NCI-H510A (cell line): ENCODE data around the gene KRT34.
A peak's percentile ranks its signal among the peaks of the same experiment; 100 is the strongest.
"Not testable (repeated sequence)": the region's sequence is repeated elsewhere in the genome, so short reads cannot be mapped to it uniquely, and the experiment has no call there.

Experiments used
- DNase-seq: peaks from one replicate; lab custom pipeline; 2025; lab: John Stamatoyannopoulos, UW

Gene KRT34

DNA sequence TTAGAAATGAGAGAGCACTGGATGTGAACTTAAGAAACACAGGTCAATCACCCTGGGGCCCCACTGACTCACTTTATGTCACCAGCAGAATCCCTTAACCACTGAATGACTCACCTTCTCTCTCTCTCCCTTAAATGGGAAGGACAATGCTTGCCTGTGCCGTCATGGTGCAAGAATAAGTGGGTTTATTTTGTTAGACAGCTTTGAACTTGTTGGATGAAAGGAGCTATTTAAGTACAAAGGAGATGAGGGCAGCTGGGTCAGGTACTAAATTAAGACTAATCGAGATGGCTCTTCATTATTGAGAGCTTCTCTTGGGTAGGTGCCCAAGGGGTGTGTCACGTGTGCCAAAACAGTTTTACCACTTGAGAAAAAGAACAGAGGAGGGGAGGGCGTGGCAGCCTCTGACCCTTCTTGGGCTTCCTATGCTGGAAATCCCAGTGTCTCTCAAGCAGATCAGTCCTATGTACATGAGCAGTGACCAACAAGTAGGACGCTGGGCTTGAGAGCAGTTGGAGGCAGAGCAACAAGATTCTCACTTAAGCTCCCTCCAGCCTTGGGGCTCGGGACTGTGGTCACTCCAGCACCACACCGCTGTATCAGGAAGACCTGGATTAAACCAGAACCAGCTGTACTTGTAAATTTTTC lies 22.0 kb upstream of the KRT34 start:
- DNase-seq, result peak; percentile 72

GRCh38 chr17:41403404-41404023 lies 21.4 kb upstream of the KRT34 start:
- no peak for DNase-seq

GRCh38 chr17:41402161-41402560 lies 20.1 kb upstream of the KRT34 start:
- no peak for DNase-seq

- no peak for DNase-seq
Measured at GRCh38 chr17:41396996-41397660, 15.0 kb upstream of the KRT34 start, which contains the start of gene KRT31. KRT31 (minus strand) TSS chr17:41397608; CDS start chr17:41397539, 69 bp downstream.

GRCh38 chr17:41396340-41396739 lies 14.2 kb upstream of the KRT34 start:
- no peak for DNase-seq

DNA sequence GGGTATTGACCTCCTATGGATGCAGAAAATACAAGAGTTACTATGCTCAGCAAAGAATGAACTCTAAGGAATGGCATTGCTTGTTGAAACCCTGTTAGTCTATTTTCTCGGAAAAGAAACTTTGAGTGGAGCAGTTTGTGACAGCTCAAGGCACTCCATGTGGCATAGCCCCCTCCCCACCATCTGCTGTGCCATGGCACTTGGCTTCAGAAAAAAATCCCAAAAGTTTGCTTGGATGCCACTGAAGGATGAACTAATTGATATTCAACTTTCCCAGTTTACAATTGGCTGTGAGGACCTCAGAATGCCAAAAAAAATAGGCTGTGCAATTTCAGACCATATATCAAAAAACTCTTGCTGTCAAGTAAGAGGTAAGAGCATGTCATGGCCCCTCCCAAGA lies 13.5 kb upstream of the KRT34 start:
- DNase-seq, result no peak

- not testable (repeated sequence) for DNase-seq
Measured at GRCh38 chr17:41395044-41395443, 12.9 kb upstream of the KRT34 start.

DNA sequence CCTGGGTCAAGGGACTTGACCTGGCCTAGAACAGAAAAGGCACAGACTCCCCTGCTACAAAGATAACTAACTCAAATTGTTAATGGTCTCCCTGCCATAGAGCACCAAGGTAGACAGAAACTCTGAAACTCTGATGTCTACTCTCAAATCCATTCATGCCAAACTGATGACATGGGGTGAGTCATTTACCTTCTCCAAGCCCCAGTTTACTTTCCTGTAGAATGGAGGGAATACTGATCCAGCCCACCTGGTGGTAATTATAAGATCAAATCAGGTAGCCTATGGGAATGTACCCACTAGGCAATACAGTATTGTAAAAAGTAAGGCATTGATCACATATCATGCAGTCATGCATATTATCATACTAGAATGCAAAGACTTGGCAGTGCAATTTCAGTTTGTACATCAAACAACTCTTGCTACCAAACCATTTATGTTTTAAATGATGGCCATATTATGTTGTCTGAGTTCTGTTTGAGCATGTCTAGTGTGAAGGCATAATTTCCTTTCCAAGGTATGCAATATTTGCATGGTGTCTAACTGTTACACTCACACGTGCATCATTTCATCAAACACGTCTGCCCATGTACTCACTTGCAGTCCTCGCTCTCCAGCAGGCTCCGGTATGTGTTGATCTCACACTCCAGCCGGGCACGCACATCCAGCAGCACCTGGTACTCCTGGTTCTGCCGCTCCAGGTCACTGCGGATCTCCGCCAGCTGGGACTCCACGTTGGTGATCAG lies 12.3 kb upstream of the KRT34 start:
- DNase-seq, result no peak

DNA sequence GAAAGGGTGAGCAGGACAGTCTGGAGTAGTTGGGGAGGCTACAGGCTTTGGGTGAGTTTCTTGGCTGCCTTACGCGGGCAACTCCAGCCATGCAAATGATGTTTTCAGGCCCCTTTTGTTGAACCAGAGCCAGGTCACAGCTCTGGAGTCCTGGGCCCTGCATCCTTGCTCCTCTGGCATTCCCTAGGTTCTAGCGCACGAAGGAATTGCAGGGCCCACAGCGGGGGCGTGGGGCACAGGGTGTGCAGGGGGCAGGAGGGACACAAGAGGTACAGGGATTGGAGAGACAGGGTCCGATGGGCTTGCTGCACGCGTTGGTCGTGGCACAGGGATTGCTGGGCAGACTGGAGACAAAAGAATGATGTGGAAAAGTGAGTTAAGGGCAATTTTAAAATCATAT lies 11.7 kb upstream of the KRT34 start:
- no peak for DNase-seq

GRCh38 chr17:41393294-41393693 lies 11.2 kb upstream of the KRT34 start:
- DNase-seq, result no peak

- DNase-seq, result no peak
Measured at GRCh38 chr17:41392278-41392677, 10.2 kb upstream of the KRT34 start.

DNA sequence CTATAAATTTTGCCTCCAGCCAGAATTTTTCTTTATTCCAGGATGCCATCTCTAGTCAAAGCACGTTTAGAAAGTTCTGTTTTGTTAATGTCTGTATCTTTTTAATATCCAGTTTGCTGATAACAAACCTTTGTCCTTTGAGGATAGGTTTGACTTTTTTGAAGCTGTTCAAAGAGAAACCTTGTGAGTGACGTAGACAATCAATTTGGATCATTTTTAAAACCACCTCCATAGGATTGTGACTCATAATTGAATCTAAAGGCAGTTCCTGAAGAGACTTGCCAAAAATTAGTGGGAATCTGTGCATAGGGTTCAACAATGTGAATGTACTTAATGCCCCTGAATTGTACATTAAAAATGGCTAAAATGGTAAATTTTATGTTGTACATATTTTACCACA lies 9.4 kb upstream of the KRT34 start:
- no peak for DNase-seq

- DNase-seq, result no peak
Measured at GRCh38 chr17:41390411-41390938, 8.4 kb upstream of the KRT34 start.

- DNase-seq, result no peak
Measured at GRCh38 chr17:41387670-41388069, 5.6 kb upstream of the KRT34 start.

DNA sequence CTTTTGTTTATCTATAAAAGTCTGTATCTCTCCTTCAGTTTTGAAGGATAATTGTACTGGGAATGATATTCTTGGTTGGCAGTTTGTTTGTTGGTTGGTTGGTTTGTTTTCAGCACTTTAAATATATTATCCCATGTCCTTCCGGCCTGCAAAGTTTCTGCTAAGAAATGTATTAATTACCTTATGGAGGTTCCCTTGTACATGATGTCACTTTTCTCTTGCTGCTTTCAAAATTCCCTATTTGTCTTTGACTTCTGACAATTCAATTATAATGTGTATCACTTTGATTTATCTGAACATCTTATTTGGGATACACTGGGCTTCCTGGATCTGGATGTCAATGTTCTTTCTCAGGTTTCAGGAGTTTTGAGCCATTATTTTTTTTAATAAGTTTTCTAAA lies 4.1 kb upstream of the KRT34 start:
- no peak for DNase-seq

DNA sequence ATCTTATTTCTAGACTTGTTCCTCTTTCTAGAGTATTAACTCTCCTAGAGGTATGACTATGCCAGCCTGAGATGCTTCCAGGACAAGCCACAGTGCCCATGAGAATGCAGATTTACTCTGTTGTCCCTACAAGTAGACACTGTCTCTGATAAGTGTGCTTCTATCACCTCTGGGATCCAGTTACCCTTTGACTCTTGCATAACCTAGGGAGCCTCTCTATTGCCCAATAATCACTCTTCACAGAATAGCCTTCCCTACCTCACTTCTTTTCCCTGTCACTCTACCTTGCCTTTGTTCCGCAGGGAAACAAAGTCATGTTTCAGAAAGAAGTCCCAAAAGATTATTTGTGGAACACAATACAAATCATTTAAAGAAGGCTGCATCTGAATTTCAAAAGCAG lies 1.6 kb upstream of the KRT34 start:
- DNase-seq, result no peak

DNA sequence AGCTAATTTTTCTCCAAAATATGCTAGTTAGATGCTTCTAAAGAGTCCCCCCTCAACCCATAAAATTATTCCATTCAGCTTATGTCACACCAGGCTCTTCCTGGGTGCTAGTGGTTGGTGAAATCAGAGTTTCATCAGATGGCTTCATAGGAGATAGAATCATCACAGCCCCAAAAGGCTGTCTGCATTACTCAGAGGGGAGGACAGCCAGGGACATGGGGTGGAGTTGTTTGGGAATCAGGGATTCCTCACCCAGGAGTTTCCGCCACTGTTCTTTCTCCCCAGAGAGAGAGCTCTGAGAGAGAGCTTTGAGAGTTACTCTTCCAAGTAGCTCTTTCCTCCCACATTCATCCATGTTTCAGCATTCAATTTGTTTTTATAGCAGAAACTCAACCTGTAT lies 288 bp upstream of the KRT34 start:
- no peak for DNase-seq

DNA sequence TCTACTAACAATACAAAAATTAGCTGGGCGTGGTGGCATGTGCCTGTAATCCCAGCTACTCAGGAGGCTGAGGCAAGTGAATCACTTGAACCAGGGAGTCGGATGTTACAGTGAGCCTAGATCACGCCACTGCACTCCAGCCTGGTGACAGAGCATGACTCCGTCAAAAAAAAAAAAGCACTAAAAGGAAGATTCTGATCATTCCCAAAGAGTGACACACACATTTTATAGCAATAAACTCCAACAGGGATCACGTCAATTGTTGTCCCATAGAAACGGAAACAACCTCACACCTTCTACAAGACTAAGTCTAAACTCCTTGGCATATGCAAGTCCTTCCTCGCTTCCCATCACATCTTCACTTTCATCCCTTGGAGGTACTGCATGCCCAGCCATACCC lies 2.0 kb downstream of the KRT34 start:
- not testable (repeated sequence) for DNase-seq

GRCh38 chr17:41377546-41377945 lies 4.6 kb downstream of the KRT34 start:
- no peak for DNase-seq

DNA sequence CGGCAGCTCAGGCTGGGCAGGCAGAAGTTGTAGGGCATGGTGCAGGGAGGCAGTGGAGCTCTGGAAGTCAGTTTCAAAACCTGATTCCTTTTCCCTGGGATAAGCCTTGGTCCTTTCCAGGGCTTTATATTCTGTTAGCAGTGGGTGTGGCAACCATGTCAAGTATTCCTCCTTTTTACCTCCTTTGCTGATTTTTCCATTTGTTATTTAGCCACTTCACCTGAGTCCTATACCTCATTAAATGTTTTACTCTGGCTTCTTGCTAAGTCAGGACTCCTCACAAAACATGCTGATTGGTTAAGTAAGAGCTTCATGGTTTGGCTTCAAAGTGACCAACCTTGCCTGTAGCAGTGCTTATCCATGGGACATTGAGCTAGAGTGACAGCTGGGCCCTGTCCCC lies 12.4 kb downstream of the KRT34 start, which contains the start of gene KRT33B:
Gene KRT33B, minus strand, starts transcription at position 101 of the 400 bp plus-strand sequence. Its CDS starts 63 bp downstream, at position 38.
- DNase-seq, result no peak

DNA sequence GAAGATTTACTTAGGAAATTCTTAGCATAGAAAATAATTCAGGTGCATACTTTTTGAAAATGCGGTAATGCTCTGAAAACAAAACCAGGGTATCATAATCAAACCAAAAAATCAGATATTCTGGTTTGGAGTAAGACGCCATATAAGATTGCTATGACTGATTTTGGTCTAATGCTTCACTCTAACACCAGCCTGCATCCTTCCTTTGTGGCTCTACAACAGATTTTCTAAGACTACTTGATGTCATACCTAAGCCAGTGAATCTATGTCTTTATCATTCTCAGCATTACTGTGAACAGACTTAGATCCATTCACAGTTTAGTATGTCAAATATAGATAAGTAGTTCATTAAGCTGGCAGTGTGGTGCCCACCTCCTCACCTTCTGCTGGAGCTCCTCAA lies 13.1 kb downstream of the KRT34 start:
- DNase-seq, result no peak

- no peak for DNase-seq
Measured at GRCh38 chr17:41367426-41368075, 14.6 kb downstream of the KRT34 start.
